HepG2 (cell line): ENCODE measurements around the gene NARF. TPM values are rescaled to one million over a fixed set of nuclear protein-coding genes. Genes with fewer than 3 reads are reported as not detected.

Experiments used
- FOSL1 ChIP-seq: sonication (generic); formaldehyde crosslinking; IDR thresholded peaks from 2 replicates; pipeline ENCODE4 v1.9.0; 2021; ENCODE audit warnings: missing genetic modification reagents, borderline replicate concordance
- PAWR ChIP-seq: sonication (generic); formaldehyde crosslinking; IDR thresholded peaks from 2 replicates; pipeline ENCODE4 v1.4.0; 2020; ENCODE audit warnings: missing genetic modification reagents, mild to moderate bottlenecking, borderline replicate concordance
- POGZ ChIP-seq: sonication (generic); formaldehyde crosslinking; IDR thresholded peaks from 2 replicates; pipeline ENCODE4 v1.4.0; 2020; ENCODE audit warnings: mild to moderate bottlenecking, missing genetic modification reagents
- SNAI1 ChIP-seq: sonication (generic); formaldehyde crosslinking; IDR thresholded peaks from 2 replicates; pipeline ENCODE4 v1.5.0; 2020; ENCODE audit warnings: mild to moderate bottlenecking, missing genetic modification reagents, borderline replicate concordance
- XRCC5 ChIP-seq: fragments of 200-400 bp; formaldehyde crosslinking; optimal IDR thresholded peaks from 2 replicates; pipeline ENCODE3; 2017; ENCODE audit warnings: mild to moderate bottlenecking, low read length
- polyA plus RNA-seq, 8 experiments: library from polyadenylated mRNA; depleted of rRNA in 3 of 8; stranded (reverse) in 7 of 8; unstranded in 1 of 8; fragments of >200 nt; fragmentation: Illumina TruSeq in 4 of 8; extraction: Trizol in 4 of 8; gene quantifications; 2 replicates each; pipeline versions ENCODE4 v1.2.1 to v1.2.3, GENCODE V29; 2011 to 2016; ENCODE audit warnings: low read depth in 4 of 8, missing spikeins in 1 of 8, mixed read lengths in 1 of 8; ENCODE audit not compliant: insufficient read depth in 1 of 8
- total RNA-seq, 5 experiments: library from RNA; depleted of rRNA; stranded (reverse); fragments of >200 nt; fragmentation: Illumina TruSeq; extraction: Trizol; gene quantifications; 2 replicates each; pipeline ENCODE4 v1.2.3, GENCODE V29; 2016; ENCODE audit warnings: low read depth in 1 of 5
- TF ChIP-seq, protein P1 (sequence below): sonication (generic); formaldehyde crosslinking; IDR thresholded peaks from 2 replicates; pipeline ENCODE4 v1.5.1; 2020; ENCODE audit warnings: mild to moderate bottlenecking, missing genetic modification reagents
- TF ChIP-seq, protein P2 (sequence below): sonication (generic); formaldehyde crosslinking; IDR thresholded peaks from 2 replicates; pipeline ENCODE4 v1.5.1; 2020; ENCODE audit warnings: mild to moderate bottlenecking, missing genetic modification reagents, moderate library complexity
- TF ChIP-seq, protein P3 (sequence below): sonication (generic); formaldehyde crosslinking; IDR thresholded peaks from 2 replicates; pipeline ENCODE4 v1.9.0; 2022; ENCODE audit warnings: missing genetic modification reagents, mild to moderate bottlenecking, borderline replicate concordance

The NARF gene
- total and polyA plus RNA-seq, 2 of the 13 experiments (the other 11 are each of a cell fraction or from before 2014, with no cell fraction given) = 61.1 to 144 TPM

DNA sequence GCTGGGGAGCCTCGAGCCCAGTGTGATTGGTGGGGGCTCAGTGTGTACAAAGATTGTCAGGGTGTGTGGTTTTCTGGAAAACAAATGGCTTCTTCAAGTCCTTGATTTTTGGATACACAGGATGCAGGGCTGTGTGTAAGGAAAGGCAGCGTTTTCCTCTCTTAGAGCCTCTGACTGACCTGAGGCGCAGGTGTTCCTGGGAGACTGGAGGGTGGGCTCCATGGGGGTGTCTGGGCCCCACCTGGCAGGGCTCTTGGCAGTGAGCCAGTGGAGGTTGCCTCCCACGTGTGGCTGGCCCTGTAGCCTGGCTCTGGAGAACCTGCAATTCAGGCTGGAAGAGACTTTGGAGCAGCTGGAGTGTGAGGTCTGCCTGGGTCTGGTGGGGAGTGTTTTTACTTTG lies 66.0 kb downstream of the NARF start (continued):
- TF ChIP-seq, protein P1, sequence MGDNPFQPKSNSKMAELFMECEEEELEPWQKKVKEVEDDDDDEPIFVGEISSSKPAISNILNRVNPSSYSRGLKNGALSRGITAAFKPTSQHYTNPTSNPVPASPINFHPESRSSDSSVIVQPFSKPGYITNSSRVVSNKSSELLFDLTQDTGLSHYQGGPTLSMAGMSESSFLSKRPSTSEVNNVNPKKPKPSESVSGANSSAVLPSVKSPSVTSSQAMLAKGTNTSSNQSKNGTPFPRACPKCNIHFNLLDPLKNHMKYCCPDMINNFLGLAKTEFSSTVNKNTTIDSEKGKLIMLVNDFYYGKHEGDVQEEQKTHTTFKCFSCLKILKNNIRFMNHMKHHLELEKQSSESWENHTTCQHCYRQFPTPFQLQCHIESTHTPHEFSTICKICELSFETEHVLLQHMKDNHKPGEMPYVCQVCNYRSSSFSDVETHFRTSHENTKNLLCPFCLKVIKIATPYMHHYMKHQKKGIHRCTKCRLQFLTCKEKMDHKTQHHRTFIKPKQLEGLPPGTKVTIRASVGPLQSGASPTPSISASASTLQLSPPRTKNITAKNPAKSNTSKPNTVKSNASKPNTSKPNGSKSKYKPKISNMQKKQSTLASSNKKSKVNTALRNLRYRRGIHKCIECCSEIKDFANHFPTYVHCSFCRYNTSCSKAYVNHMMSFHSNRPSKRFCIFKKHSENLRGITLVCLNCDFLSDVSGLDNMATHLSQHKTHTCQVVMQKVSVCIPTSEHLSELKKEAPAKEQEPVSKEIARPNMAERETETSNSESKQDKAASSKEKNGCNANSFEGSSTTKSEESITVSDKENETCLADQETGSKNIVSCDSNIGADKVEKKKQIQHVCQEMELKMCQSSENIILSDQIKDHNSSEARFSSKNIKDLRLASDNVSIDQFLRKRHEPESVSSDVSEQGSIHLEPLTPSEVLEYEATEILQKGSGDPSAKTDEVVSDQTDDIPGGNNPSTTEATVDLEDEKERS (CRISPR knock-in tag) = no peak
- TF ChIP-seq, protein P2, sequence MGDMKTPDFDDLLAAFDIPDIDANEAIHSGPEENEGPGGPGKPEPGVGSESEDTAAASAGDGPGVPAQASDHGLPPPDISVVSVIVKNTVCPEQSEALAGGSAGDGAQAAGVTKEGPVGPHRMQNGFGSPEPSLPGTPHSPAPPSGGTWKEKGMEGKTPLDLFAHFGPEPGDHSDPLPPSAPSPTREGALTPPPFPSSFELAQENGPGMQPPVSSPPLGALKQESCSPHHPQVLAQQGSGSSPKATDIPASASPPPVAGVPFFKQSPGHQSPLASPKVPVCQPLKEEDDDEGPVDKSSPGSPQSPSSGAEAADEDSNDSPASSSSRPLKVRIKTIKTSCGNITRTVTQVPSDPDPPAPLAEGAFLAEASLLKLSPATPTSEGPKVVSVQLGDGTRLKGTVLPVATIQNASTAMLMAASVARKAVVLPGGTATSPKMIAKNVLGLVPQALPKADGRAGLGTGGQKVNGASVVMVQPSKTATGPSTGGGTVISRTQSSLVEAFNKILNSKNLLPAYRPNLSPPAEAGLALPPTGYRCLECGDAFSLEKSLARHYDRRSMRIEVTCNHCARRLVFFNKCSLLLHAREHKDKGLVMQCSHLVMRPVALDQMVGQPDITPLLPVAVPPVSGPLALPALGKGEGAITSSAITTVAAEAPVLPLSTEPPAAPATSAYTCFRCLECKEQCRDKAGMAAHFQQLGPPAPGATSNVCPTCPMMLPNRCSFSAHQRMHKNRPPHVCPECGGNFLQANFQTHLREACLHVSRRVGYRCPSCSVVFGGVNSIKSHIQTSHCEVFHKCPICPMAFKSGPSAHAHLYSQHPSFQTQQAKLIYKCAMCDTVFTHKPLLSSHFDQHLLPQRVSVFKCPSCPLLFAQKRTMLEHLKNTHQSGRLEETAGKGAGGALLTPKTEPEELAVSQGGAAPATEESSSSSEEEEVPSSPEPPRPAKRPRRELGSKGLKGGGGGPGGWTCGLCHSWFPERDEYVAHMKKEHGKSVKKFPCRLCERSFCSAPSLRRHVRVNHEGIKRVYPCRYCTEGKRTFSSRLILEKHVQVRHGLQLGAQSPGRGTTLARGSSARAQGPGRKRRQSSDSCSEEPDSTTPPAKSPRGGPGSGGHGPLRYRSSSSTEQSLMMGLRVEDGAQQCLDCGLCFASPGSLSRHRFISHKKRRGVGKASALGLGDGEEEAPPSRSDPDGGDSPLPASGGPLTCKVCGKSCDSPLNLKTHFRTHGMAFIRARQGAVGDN (CRISPR knock-in tag) = peak; percentile 75
- 0 out of 2 replicates have a peak, but pooled peaks have one; percentile 29 for TF ChIP-seq SNAI1
- TF ChIP-seq POGZ (CRISPR knock-in tag) = peak; percentile 21; the same call in 1 of the 2 replicates
- TF ChIP-seq PAWR (CRISPR knock-in tag) = no peak
- TF ChIP-seq XRCC5 = peak; percentile 61
- no peak for TF ChIP-seq FOSL1 (CRISPR knock-in tag)
- TF ChIP-seq, protein P3, sequence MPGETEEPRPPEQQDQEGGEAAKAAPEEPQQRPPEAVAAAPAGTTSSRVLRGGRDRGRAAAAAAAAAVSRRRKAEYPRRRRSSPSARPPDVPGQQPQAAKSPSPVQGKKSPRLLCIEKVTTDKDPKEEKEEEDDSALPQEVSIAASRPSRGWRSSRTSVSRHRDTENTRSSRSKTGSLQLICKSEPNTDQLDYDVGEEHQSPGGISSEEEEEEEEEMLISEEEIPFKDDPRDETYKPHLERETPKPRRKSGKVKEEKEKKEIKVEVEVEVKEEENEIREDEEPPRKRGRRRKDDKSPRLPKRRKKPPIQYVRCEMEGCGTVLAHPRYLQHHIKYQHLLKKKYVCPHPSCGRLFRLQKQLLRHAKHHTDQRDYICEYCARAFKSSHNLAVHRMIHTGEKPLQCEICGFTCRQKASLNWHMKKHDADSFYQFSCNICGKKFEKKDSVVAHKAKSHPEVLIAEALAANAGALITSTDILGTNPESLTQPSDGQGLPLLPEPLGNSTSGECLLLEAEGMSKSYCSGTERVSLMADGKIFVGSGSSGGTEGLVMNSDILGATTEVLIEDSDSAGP (CRISPR knock-in tag) = peak; percentile 14; the same call in 1 of the 2 replicates
